ENCODE results near the gene OSTM1.
A peak's percentile ranks its signal among the peaks of the same experiment; 100 is the strongest.

OSTM1 gene

GRCh38 chr6:108105571-108105970, 31.0 kb upstream of the OSTM1 start:
- no peak overlapping the region for H3K4me3 ChIP-seq (ENCODE audit: low read length)
- no peak for DNase-seq (ENCODE audit: low read depth)
- no peak for TF ChIP-seq CTCF (IDR thresholded peaks at IDR 0.05; ENCODE audit: insufficient read depth, low read depth, low read length, missing control alignments)

DNA sequence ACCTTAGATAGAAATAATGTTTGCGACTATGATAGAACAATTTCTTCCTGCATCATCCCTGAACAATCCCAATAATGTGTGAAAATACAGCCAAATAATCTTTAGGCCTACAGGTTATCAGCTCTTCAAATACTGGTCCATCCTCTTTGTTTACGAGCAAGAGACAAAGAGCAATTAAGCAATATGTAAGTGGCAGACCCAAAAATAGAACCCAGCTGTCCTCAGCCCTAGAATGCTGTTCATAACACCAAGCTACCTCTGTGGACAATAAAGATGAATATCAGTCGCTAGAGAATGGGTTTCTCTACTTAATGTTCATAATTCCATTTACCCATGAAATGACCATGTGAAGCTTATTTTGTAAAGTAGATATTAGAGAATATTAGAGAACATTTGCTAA, 28.4 kb upstream of the OSTM1 start:
- no peak for TF ChIP-seq CTCF (IDR thresholded peaks at IDR 0.05; ENCODE audit: insufficient read depth, low read depth, low read length, missing control alignments)
- no peak overlapping the region for H3K4me3 ChIP-seq (ENCODE audit: low read length)
- no peak for DNase-seq (ENCODE audit: low read depth)

GRCh38 chr6:108100003-108100402, 25.5 kb upstream of the OSTM1 start:
- DNase-seq (ENCODE audit: low read depth), result no peak
- H3K4me3 ChIP-seq (ENCODE audit: low read length), result no peak overlapping the region
- no peak for TF ChIP-seq CTCF (IDR thresholded peaks at IDR 0.05; ENCODE audit: insufficient read depth, low read depth, low read length, missing control alignments)

DNA sequence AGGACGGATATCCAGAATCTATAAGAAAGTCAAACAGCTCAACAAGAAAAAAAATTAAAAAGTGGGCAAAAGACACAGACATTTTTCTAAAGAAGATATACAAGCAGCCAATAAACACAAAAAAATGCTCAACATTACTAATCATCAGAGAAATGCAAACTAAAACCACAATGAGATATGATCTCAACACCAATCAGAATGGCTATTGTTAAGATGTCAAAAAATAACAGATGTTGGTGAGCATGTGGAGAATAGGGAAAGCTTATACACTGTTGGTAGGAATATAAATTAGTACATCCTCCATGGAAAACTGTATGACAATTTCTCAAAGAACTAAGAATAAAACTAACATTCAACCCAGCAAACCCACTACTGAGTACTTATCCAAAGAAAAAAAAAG, 23.3 kb upstream of the OSTM1 start:
- H3K4me3 ChIP-seq (ENCODE audit: low read length), result no peak overlapping the region
- TF ChIP-seq CTCF (IDR thresholded peaks at IDR 0.05; ENCODE audit: insufficient read depth, low read depth, low read length, missing control alignments), result no peak
- DNase-seq (ENCODE audit: low read depth), result no peak

DNA sequence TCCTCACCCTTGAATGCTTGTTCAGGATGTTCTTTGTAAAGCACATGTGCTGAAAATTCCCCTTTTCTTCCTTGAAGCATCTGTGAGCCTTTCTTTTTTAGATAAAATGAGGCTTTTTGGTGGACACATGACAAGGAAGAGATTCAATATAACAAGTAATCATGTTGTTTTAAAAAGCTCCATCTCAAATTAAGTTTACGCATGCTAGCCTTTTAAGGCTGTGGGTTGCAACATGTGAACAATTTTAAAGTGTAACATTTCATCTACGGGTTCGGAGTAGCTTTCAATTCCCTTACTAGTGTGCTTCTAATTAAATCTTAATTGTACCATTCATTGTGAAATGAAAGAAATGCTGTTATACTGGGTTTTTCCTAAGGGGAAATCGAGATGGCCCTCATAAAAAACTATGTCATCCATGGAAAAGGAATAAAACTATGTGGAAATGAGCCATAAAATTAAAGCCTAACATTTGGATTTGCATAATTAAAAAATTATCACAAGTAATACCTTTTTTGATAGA, 19.3 kb upstream of the OSTM1 start:
- DNase-seq (ENCODE audit: low read depth), result no peak
- no peak for TF ChIP-seq CTCF (IDR thresholded peaks at IDR 0.05; ENCODE audit: insufficient read depth, low read depth, low read length, missing control alignments)

DNA sequence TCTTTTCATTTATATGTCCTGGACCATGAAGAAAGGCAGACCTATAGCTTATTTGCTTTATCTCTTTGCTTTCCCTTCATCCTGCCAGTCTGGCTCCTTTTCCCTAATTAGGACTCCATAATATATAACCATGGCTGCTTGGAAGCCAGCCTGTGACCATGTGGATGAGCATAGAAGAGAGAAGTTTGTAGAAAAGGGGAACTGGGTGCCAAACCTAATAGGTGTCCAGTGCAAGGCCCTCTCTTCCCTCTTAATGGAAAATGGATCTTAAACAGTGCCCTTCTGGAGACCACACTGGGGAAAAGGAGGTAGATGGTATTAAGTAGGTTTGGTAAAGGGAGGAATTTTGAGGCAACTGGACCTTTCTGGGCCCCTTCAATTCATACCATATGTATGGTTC, 16.7 kb upstream of the OSTM1 start:
- no peak overlapping the region for H3K4me3 ChIP-seq (ENCODE audit: low read length)
- TF ChIP-seq CTCF (IDR thresholded peaks at IDR 0.05; ENCODE audit: insufficient read depth, low read depth, low read length, missing control alignments), result no peak
- no peak for DNase-seq (ENCODE audit: low read depth)

More for the DNA sequence above, 19.3 kb upstream of the OSTM1 start:
- H3K4me3 ChIP-seq (ENCODE audit: low read length), result no peak overlapping the region

- no peak overlapping the region for H3K4me3 ChIP-seq (ENCODE audit: low read length)
- no peak for TF ChIP-seq CTCF (IDR thresholded peaks at IDR 0.05; ENCODE audit: insufficient read depth, low read depth, low read length, missing control alignments)
- DNase-seq (ENCODE audit: low read depth), result peak; percentile 18
Measured at GRCh38 chr6:108083349-108083748, 8.8 kb upstream of the OSTM1 start.

Data from epithelial cell of esophagus (primary cell).